Heart left ventricle (tissue), 16 donors: Measurements from ENCODE around the gene ZBTB20. TPM values are rescaled to one million over a fixed set of nuclear protein-coding genes. Genes with fewer than 3 reads are reported as not detected.

Experiments
- ATAC-seq, 4 donors: fragments of 200-7000 bp; cut with Tn5 transposase; one replicate each; pipeline ENCODE4 v1.9.1; 2020 to 2022; ENCODE audit warnings: moderate library complexity in 4 of 4, mild to moderate bottlenecking in 3 of 4, moderate number of reproducible peaks in 1 of 4
- DNase-seq, 5 donors: peaks; one replicate each; pipeline ENCODE4 v3.0.0-alpha.2; 2020
- H3K27ac ChIP-seq, 12 donors: fragments of 200-600 bp; sonication (generic) in 4 of 12; one replicate each; pipeline versions ENCODE4 v1.5.0 to v1.8.0; 2016 to 2022; ENCODE audit warnings: mild to moderate bottlenecking in 2 of 12
- H3K27me3 ChIP-seq, 9 donors: fragments of 200-600 bp; sonication (generic) in 2 of 9; one replicate each; pipeline versions ENCODE4 v1.5.1 to v1.8.0; 2016 to 2022; ENCODE audit warnings: mild to moderate bottlenecking in 3 of 9
- H3K36me3 ChIP-seq, 9 donors: fragments of 200-600 bp; sonication (generic) in 2 of 9; one replicate each; pipeline versions ENCODE4 v1.5.0 to v1.8.0; 2018 to 2022; ENCODE audit warnings: mild to moderate bottlenecking in 2 of 9
- H3K4me1 ChIP-seq, 12 donors: fragments of 200-600 bp; sonication (generic) in 4 of 12; one replicate each; pipeline versions ENCODE4 v1.5.0 to v1.8.0; 2016 to 2022; ENCODE audit warnings: mild to moderate bottlenecking in 3 of 12
- H3K4me3 ChIP-seq, 12 donors: fragments of 200-600 bp; sonication (generic) in 4 of 12; one replicate each; pipeline versions ENCODE4 v1.5.0 to v1.8.0; 2017 to 2022; ENCODE audit warnings: mild to moderate bottlenecking in 9 of 12, moderate library complexity in 4 of 12
- H3K9me3 ChIP-seq, 12 donors: fragments of 200-600 bp; sonication (generic) in 4 of 12; one replicate each; pipeline versions ENCODE4 v1.5.0 to v1.8.0; 2016 to 2022; ENCODE audit warnings: mild to moderate bottlenecking in 1 of 12
- CTCF ChIP-seq, 12 donors: fragments of 200-600 bp; sonication (generic) in 4 of 12; IDR thresholded peaks; one replicate each; pipeline versions ENCODE4 v1.5.0 to v1.8.0; 2018 to 2022; ENCODE audit warnings: antibody characterized with exemption in 12 of 12, mild to moderate bottlenecking in 5 of 12
- POLR2A ChIP-seq, 2 donors: fragments of 450-650 bp; IDR thresholded peaks; one replicate each; pipeline ENCODE4 v1.6.1; 2017; ENCODE audit warnings: antibody characterized with exemption in 2 of 2, mild to moderate bottlenecking in 2 of 2, moderate library complexity in 2 of 2
- WGBS, 4 donors: extraction: QIAGEN DNeasy Blood & Tissue Kit in 2 of 4; methylation state at CpG; one replicate each; pipeline versions ENCODE4 v1.1.5 to v1.1.7; 2013 to 2018; 5-methylcytosine and 5-hydroxymethylcytosine counted together
- intact Hi-C, 10 donors: fragments of 100-400 bp; cut with DNase I; formaldehyde crosslinking; loops; one replicate each; pipeline versions ENCODE4 v1.11.1 to v1.14.2; 2022
- polyA plus RNA-seq, 2 donors: library from polyadenylated mRNA; stranded (reverse); fragments of 200-250 nt; gene quantifications; one replicate each; pipeline ENCODE4 v1.2.3, GENCODE V29; 2013
- total RNA-seq, 9 donors: library from RNA; depleted of rRNA in 2 of 9; stranded (reverse); fragments of >200 nt in 2 of 9; fragmentation: NEBNext Ultra II Directional in 3 of 9; extraction: Animal tissue kit (Norgen Biotek cat#: 25700) in 3 of 9; gene quantifications; one replicate each; pipeline versions ENCODE4 v1.1.0 to v1.2.4, GENCODE V29; 2016 to 2023
- donor health status: ischemic (EF 13 %, LVEDD 7.1; RV severe dilation, severe dysfunction).
- donor health status: healthy with polysubstance abuse.
- donor health status: DM: no; HTN: yes; CAD: no.
- donor health status: DM: no; HTN: no; CAD: no.
- donor health status: ischemic (EF 25% LVEDD 6.9; RV normal size, moderate dysfunction).
- donor health status: ischemic (EF 25% LVEDD 5.7; RV mildly dilated, moderate dysfunction).
- donor health status: healthy.
- donor health status: DM: yes; HTN: yes; CAD: no.
- donor health status: ischemic (EF 35%, LVEDD 5.7; RV mildly dilated, moderate dysfunction).
- donor health status: nonischemic (EF 11% LVEDD 7.7; RV severe dilation, severe dysfunction).
- donor health status: DM: yes; HTN: yes; CAD: no.
- donor health status: PGD.
- donor health status: ischemic (EF 29% LVEDD 5.4; RV normal size, mild dysfunction).
- donor health status: nonischemic (EF 23%, LVEDD 6.1; RV moderate dilation, normal function).

ZBTB20 gene
- total and polyA plus RNA-seq, 11 donors: 6.2 to 109 (median 77.3) TPM

GRCh38 chr3:114484919-114485318, 662.2 kb downstream of the ZBTB20 start:
- Histone ChIP-seq H3K4me1 (peaks cover 0 to 35% (median 10%) of the 10 kb centered on the region in 12 donors), H3K9me3 (no peaks in the 10 kb centered on the region), H3K36me3 (no peaks in the 10 kb centered on the region), H3K27ac (no peak overlapping the region), H3K27me3 (no peaks in the 10 kb centered on the region), H3K4me3 (no peak overlapping the region)
- TF ChIP-seq POLR2A (IDR thresholded peaks at IDR 0.05): no peak
- no peak for TF ChIP-seq CTCF (IDR thresholded peaks at IDR 0.05)
- 79 to 93% (median 86%) methylated on average over 3 of the region's 3 CpGs for WGBS, 4 donors
- intact Hi-C loops: no loop called here
- DNase-seq: no peak
- no peak for ATAC-seq

GRCh38 chr3:114481113-114481512, 666.0 kb downstream of the ZBTB20 start:
- Histone ChIP-seq H3K36me3 (no peaks in the 10 kb centered on the region), H3K4me1 (peaks cover 0 to 36% (median 11%) of the 10 kb centered on the region in 12 donors), H3K27ac (no peak overlapping the region), H3K4me3 (no peak overlapping the region), H3K9me3 (no peaks in the 10 kb centered on the region), H3K27me3 (no peaks in the 10 kb centered on the region)
- no peak for DNase-seq
- intact Hi-C loops: no loop called here
- no peak for ATAC-seq
- TF ChIP-seq POLR2A (IDR thresholded peaks at IDR 0.05): no peak
- no peak for TF ChIP-seq CTCF (IDR thresholded peaks at IDR 0.05)
- WGBS, 4 donors: 84 to 89% (median 85%) methylated on average over 7 of the region's 7 CpGs

GRCh38 chr3:114480442-114480841, 666.6 kb downstream of the ZBTB20 start:
- Histone ChIP-seq H3K27me3 (no peaks in the 10 kb centered on the region), H3K9me3 (no peaks in the 10 kb centered on the region), H3K27ac (no peak overlapping the region), H3K4me3 (no peak overlapping the region), H3K36me3 (no peaks in the 10 kb centered on the region), H3K4me1 (peaks cover 0 to 39% (median 11%) of the 10 kb centered on the region in 12 donors)
- intact Hi-C loops: no loop called here
- ATAC-seq: peak in 2 of 4 donors; percentile 42 to 47
- TF ChIP-seq POLR2A (IDR thresholded peaks at IDR 0.05) (no peak), CTCF (IDR thresholded peaks at IDR 0.05) (no peak)
- 58 to 64% (median 63%) methylated on average over 3 of the region's 3 CpGs for WGBS, 4 donors
- DNase-seq: no peak

GRCh38 chr3:114478801-114479200, 668.3 kb downstream of the ZBTB20 start:
- no peak for TF ChIP-seq CTCF (IDR thresholded peaks at IDR 0.05)
- Histone ChIP-seq H3K9me3 (no peaks in the 10 kb centered on the region), H3K4me3 (no peak overlapping the region), H3K27ac (no peak overlapping the region), H3K4me1 (peaks cover 0 to 36% (median 12%) of the 10 kb centered on the region in 12 donors), H3K27me3 (no peaks in the 10 kb centered on the region), H3K36me3 (no peaks in the 10 kb centered on the region)
- DNase-seq (no peak), ATAC-seq (no peak)
- intact Hi-C loops: no loop called here
